K562 (cell line): ENCODE data around the gene PDCD11. TPM values are rescaled to one million over a fixed set of nuclear protein-coding genes. Genes with fewer than 3 reads are reported as not detected.
A peak's percentile ranks its signal among the peaks of the same experiment; 100 is the strongest.

Experiments used
- CBFA2T2 ChIP-seq: fragments of 450-650 bp; conservative IDR thresholded peaks from 2 replicates; pipeline ENCODE4 v1.6.1; 2017; ENCODE audit warnings: mild to moderate bottlenecking
- DDX20 ChIP-seq: fragments of 450-650 bp; IDR thresholded peaks from 2 replicates; pipeline ENCODE4 v1.6.1; 2016; ENCODE audit warnings: missing genetic modification characterization, low read depth, mild to moderate bottlenecking, missing compliant biosample characterization, moderate library complexity
- ELF1 ChIP-seq: fragments of 200-800 bp; sonication (Bioruptor generic); IDR thresholded peaks from 2 replicates; pipeline ENCODE4 v1.6.1; 2016; ENCODE audit warnings: missing genetic modification characterization, missing compliant biosample characterization
- ETV1 ChIP-seq: fragments of 450-650 bp; conservative IDR thresholded peaks from 2 replicates; pipeline ENCODE4 v1.6.1; 2016; ENCODE audit warnings: missing genetic modification characterization, control low read depth, low read depth, missing compliant biosample characterization
- IFI16 ChIP-seq: fragments of 250-450 bp; sonication (Bioruptor Pico); IDR thresholded peaks from 2 replicates; pipeline ENCODE4 v2.1.2; 2022; ENCODE audit warnings: mild to moderate bottlenecking, inconsistent platforms
- RFX1 ChIP-seq: fragments of 450-650 bp; IDR thresholded peaks from 2 replicates; pipeline ENCODE4 v1.6.1; 2016; ENCODE audit warnings: mild to moderate bottlenecking, moderate library complexity
- RFX7 ChIP-seq: fragments of 250-450 bp; sonication (Bioruptor Pico); IDR thresholded peaks from 2 replicates; pipeline ENCODE4 v1.5.1; 2021; ENCODE audit warnings: mild to moderate bottlenecking
- SIN3A ChIP-seq, 2 experiments: fragments of 150-350 bp in 1 of 2; IDR thresholded peaks; 2 replicates each; pipeline ENCODE4 v1.6.1; 2011 to 2016; ENCODE audit warnings: borderline replicate concordance in 2 of 2, low read depth in 2 of 2, low read length in 2 of 2, mild to moderate bottlenecking in 2 of 2, moderate library complexity in 2 of 2; ENCODE audit not compliant: control insufficient read depth in 1 of 2
- ZNF3 ChIP-seq: fragments of 250-450 bp; sonication (Bioruptor Pico); IDR thresholded peaks from 2 replicates; pipeline ENCODE4 v1.5.0; 2021; ENCODE audit warnings: mild to moderate bottlenecking, moderate library complexity
- ZNF584 ChIP-seq: fragments of 200-800 bp; sonication (Bioruptor generic); IDR thresholded peaks from 2 replicates; pipeline ENCODE4 v1.6.1; 2016; ENCODE audit warnings: low read depth, mild to moderate bottlenecking, missing genetic modification characterization, missing compliant biosample characterization
- polyA plus RNA-seq, 8 experiments: library from polyadenylated mRNA; depleted of rRNA in 4 of 8; stranded (reverse) in 5 of 8; unstranded in 3 of 8; fragments of >200 nt; fragmentation: Nextera tagmentation in 2 of 8; fragmentation: Illumina TruSeq in 1 of 8; extraction: Ambion mirVana in 2 of 8; extraction: Trizol in 1 of 8; gene quantifications; 2 replicates each; pipeline versions ENCODE4 v1.2.1 to v1.2.3, GENCODE V29; 2011 to 2014; ENCODE audit warnings: inconsistent platforms in 1 of 8, missing spikeins in 1 of 8
- total RNA-seq, 7 experiments: library from RNA; depleted of rRNA in 6 of 7; stranded (reverse); fragments of >200 nt in 6 of 7; fragmentation: Illumina TruSeq in 2 of 7; extraction: Trizol in 2 of 7; gene quantifications; 2 replicates each; pipeline versions ENCODE4 v1.2.1 to v1.2.3, GENCODE V29; 2011 to 2021; ENCODE audit warnings: low replicate concordance in 1 of 7
- TF ChIP-seq, protein P1 (sequence below): fragments of 250-450 bp; sonication (Bioruptor Pico); IDR thresholded peaks from 2 replicates; pipeline ENCODE4 v1.4.0; 2020
- TF ChIP-seq, protein P2 (sequence below): IDR thresholded peaks from 2 replicates; pipeline ENCODE4 v1.6.1; 2012; ENCODE audit warnings: low read depth, low read length, improper control_type of control experiment, borderline replicate concordance

The PDCD11 gene
- total and polyA plus RNA-seq, 9 of the 15 experiments (the other 6 are each of a cell fraction or from before 2014, with no cell fraction given), result 14.8 to 73.8 (median 50.0) TPM

DNA sequence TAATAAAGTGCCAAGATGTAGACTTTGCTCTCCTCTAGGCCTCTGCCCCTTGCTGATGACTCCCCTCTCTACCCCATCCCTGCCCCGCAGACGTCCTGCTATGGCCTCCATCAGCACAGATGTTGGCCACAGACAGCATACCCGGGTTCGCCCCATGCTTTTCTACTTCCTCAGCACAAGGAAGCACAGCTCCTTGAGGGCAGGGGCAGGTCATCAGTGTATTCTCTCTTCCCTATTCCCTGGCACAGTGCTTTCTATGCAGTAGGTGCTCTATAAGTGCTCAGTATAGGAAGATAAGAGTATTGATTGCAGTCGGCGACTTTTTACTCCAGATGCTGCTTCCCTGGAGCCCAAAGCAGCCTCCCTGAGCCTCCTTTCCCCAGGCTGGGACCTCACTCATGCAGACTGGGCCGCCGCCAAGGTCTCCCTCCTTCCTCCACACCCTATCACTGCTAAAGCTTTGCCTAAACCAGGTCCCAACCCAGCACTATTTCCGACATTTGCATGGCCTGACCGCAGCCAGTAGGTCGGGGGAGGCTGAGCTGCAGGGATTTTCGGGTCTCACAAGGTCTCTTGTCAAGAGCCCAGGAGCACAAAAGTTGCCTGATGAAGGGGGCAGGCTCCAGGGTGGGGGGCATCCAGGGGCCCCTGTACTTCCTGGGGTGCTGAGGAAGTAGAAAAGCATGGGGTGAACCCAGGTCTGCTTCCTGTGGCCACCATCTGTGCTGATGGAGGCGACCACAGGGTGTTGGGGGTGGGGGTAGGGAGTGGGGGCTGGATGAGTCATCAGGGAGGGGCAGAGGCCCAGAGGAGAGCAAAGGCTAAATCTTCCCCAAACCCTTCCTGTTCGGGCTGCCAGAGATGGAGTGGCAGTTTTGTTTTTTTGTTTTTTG, 74.6 kb downstream of the PDCD11 start (continued):
- TF ChIP-seq, protein P1, sequence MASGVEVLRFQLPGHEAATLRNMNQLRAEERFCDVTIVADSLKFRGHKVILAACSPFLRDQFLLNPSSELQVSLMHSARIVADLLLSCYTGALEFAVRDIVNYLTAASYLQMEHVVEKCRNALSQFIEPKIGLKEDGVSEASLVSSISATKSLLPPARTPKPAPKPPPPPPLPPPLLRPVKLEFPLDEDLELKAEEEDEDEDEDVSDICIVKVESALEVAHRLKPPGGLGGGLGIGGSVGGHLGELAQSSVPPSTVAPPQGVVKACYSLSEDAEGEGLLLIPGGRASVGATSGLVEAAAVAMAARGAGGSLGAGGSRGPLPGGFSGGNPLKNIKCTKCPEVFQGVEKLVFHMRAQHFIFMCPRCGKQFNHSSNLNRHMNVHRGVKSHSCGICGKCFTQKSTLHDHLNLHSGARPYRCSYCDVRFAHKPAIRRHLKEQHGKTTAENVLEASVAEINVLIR (CRISPR knock-in tag), result no peak
- TF ChIP-seq ETV1 (tag), result 0 out of 2 replicates have a peak, but pooled peaks have one; percentile 31
- no peak for TF ChIP-seq CBFA2T2
- no peak for TF ChIP-seq ZNF3 (CRISPR knock-in tag)
- no peak for TF ChIP-seq RFX1
- TF ChIP-seq DDX20 (tag), result no peak
- no peak for TF ChIP-seq ZNF584
- TF ChIP-seq IFI16 (CRISPR knock-in tag), result no peak
- no peak for TF ChIP-seq SIN3A (IDR thresholded peaks at IDR 0.05; ENCODE audit: borderline replicate concordance in 2 of 2, control insufficient read depth in 1 of 2, low read depth in 2 of 2, low read length in 2 of 2)
- no peak for TF ChIP-seq RFX7 (CRISPR knock-in tag)
- TF ChIP-seq, protein P2, sequence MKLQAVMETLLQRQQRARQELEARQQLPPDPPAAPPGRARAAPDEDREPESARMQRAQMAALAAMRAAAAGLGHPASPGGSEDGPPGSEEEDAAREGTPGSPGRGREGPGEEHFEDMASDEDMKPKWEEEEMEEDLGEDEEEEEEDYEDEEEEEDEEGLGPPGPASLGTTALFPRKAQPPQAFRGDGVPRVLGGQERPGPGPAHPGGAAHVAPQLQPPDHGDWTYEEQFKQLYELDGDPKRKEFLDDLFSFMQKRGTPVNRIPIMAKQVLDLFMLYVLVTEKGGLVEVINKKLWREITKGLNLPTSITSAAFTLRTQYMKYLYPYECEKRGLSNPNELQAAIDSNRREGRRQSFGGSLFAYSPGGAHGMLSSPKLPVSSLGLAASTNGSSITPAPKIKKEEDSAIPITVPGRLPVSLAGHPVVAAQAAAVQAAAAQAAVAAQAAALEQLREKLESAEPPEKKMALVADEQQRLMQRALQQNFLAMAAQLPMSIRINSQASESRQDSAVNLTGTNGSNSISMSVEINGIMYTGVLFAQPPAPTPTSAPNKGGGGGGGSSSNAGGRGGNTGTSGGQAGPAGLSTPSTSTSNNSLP, result no peak
- TF ChIP-seq ELF1 (tag), result no peak
- TF ChIP-seq, all 486 proteins: peak for 31
